ENCODE results near the gene RNGTT. TPM values are rescaled to one million over a fixed set of nuclear protein-coding genes. Genes with fewer than 3 reads are reported as not detected.

The RNGTT gene
- total and polyA plus RNA-seq, 12 donors = 2.6 to 29.6 (median 14.2) TPM

DNA sequence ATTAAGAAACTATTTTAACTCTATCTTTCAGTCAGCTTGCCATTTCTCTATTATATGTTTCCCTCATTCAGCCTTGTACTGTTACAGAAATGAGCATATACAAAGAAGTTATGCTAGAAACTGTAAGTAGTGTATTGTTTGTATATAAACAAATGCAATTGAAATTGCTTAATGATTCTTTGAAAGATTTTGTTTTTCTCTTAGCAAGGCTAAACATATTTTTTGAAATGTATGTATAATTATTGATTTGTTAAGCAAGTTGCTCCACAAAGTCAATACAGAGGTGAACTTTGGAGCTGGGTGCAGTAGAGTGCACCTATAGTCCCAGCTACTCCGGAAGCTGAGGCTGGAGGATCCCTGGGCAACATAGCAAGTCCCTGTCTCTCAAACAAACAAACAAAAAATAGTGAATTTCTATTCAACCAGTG, 253.6 kb downstream of the RNGTT start:
- no peak overlapping the region for H3K27ac ChIP-seq
- TF ChIP-seq POLR2A (IDR thresholded peaks at IDR 0.05) = no peak
- TF ChIP-seq, protein P1, sequence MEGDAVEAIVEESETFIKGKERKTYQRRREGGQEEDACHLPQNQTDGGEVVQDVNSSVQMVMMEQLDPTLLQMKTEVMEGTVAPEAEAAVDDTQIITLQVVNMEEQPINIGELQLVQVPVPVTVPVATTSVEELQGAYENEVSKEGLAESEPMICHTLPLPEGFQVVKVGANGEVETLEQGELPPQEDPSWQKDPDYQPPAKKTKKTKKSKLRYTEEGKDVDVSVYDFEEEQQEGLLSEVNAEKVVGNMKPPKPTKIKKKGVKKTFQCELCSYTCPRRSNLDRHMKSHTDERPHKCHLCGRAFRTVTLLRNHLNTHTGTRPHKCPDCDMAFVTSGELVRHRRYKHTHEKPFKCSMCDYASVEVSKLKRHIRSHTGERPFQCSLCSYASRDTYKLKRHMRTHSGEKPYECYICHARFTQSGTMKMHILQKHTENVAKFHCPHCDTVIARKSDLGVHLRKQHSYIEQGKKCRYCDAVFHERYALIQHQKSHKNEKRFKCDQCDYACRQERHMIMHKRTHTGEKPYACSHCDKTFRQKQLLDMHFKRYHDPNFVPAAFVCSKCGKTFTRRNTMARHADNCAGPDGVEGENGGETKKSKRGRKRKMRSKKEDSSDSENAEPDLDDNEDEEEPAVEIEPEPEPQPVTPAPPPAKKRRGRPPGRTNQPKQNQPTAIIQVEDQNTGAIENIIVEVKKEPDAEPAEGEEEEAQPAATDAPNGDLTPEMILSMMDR (IDR thresholded peaks at IDR 0.05) = no peak
- no peak for DNase-seq
- WGBS, 4 donors = 95 to 100% (median 97%) methylated on average over 1 of the region's 1 CpG
- H3K27me3 ChIP-seq = no peaks in the 10 kb centered on the region
- intact Hi-C loops (cut with DNase I) = no loop called here
- H3K36me3 ChIP-seq (replicated peaks in 1 of 2) = no peaks in the 10 kb centered on the region
- H3K9me3 ChIP-seq (replicated peaks in 1 of 3) = no peaks in the 10 kb centered on the region
- peaks cover 0 to 6% of the 10 kb centered on the region in 2 donors for H3K4me1 ChIP-seq (replicated peaks in 1 of 2)
- no peak overlapping the region for H3K4me3 ChIP-seq

- no peak overlapping the region for H3K4me3 ChIP-seq
- no peaks in the 10 kb centered on the region for H3K27me3 ChIP-seq
- WGBS, 4 donors = 93 to 100% (median 96%) methylated on average over 3 of the region's 3 CpGs
- H3K36me3 ChIP-seq (replicated peaks in 1 of 2) = no peaks in the 10 kb centered on the region
- no peak overlapping the region for H3K27ac ChIP-seq
- H3K4me1 ChIP-seq (replicated peaks in 1 of 2) = peaks cover 0 to 9% of the 10 kb centered on the region in 2 donors
- TF ChIP-seq POLR2A (IDR thresholded peaks at IDR 0.05) = no peak
- TF ChIP-seq, protein P1 (IDR thresholded peaks at IDR 0.05) = no peak
- intact Hi-C loops (cut with DNase I) = no loop called here
- H3K9me3 ChIP-seq (replicated peaks in 1 of 3) = no peaks in the 10 kb centered on the region
- no peak for DNase-seq
Observed at GRCh38 chr6:88708197-88708744, 255.1 kb downstream of the RNGTT start.

GRCh38 chr6:88705601-88706000, 257.8 kb downstream of the RNGTT start:
- no peak for DNase-seq
- TF ChIP-seq, protein P1 (IDR thresholded peaks at IDR 0.05) = no peak
- no peak for TF ChIP-seq POLR2A (IDR thresholded peaks at IDR 0.05)
- no peak overlapping the region for H3K27ac ChIP-seq
- H3K4me1 ChIP-seq (replicated peaks in 1 of 2) = peaks cover 0 to 9% of the 10 kb centered on the region in 2 donors
- intact Hi-C loops (cut with DNase I) = no loop called here
- H3K9me3 ChIP-seq (replicated peaks in 1 of 3) = no peaks in the 10 kb centered on the region
- H3K4me3 ChIP-seq = no peak overlapping the region
- H3K36me3 ChIP-seq (replicated peaks in 1 of 2) = no peaks in the 10 kb centered on the region
- no peaks in the 10 kb centered on the region for H3K27me3 ChIP-seq

DNA sequence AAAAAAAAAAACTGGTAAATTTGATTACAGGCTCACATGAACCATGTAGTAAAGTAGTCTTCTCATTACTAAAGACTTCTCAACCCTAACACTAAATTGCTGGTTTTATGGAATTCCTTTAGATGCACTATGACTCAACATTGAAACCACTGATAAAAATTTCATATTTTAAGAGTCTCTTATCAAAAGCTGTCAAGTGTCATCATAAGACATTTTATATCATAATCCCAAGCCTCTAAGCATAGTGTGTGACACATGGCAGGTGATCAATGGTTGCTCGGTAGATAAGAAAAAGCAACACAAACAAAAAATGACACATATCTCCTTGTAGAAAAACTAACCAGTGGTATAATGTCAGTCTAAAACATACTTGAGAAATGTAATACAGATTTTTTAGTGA, 258.4 kb downstream of the RNGTT start:
- TF ChIP-seq, protein P1 (IDR thresholded peaks at IDR 0.05) = no peak
- TF ChIP-seq POLR2A (IDR thresholded peaks at IDR 0.05) = no peak
- H3K36me3 ChIP-seq (replicated peaks in 1 of 2) = no peaks in the 10 kb centered on the region
- intact Hi-C loops (cut with DNase I) = no loop called here
- no peak overlapping the region for H3K27ac ChIP-seq
- H3K27me3 ChIP-seq = no peaks in the 10 kb centered on the region
- H3K4me1 ChIP-seq (replicated peaks in 1 of 2) = peaks cover 0 to 9% of the 10 kb centered on the region in 2 donors
- peak in 1 of 7 donors; percentile 12 for DNase-seq
- WGBS, 4 donors = 32 to 48% (median 38%) methylated on average over 1 of the region's 1 CpG
- no peaks in the 10 kb centered on the region for H3K9me3 ChIP-seq (replicated peaks in 1 of 3)
- H3K4me3 ChIP-seq = no peak overlapping the region
